ENCODE measurements around the gene PRDM16.

- TF ChIP-seq, protein P1, sequence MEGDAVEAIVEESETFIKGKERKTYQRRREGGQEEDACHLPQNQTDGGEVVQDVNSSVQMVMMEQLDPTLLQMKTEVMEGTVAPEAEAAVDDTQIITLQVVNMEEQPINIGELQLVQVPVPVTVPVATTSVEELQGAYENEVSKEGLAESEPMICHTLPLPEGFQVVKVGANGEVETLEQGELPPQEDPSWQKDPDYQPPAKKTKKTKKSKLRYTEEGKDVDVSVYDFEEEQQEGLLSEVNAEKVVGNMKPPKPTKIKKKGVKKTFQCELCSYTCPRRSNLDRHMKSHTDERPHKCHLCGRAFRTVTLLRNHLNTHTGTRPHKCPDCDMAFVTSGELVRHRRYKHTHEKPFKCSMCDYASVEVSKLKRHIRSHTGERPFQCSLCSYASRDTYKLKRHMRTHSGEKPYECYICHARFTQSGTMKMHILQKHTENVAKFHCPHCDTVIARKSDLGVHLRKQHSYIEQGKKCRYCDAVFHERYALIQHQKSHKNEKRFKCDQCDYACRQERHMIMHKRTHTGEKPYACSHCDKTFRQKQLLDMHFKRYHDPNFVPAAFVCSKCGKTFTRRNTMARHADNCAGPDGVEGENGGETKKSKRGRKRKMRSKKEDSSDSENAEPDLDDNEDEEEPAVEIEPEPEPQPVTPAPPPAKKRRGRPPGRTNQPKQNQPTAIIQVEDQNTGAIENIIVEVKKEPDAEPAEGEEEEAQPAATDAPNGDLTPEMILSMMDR (conservative IDR thresholded peaks at IDR 0.05; ENCODE audit: low read depth, low read length) = no peak
- TF ChIP-seq POLR2A (IDR thresholded peaks at IDR 0.05; ENCODE audit: low read depth, low read length) = no peak
- TF ChIP-seq USF2 (IDR thresholded peaks at IDR 0.05; ENCODE audit: low read depth, low read length) = no peak
- TF ChIP-seq SMC3 (IDR thresholded peaks at IDR 0.05; ENCODE audit: low read depth, low read length) = no peak
- no peak for TF ChIP-seq RAD21 (IDR thresholded peaks at IDR 0.05; ENCODE audit: low read length)
Observed at GRCh38 chr1:3368059-3368458, 299.1 kb downstream of the PRDM16 start.
